H9 (cell line): Measurements from ENCODE around the gene TMED8. TPM values are rescaled to one million over a fixed set of nuclear protein-coding genes. Genes with fewer than 3 reads are reported as not detected.
A peak's percentile ranks its signal among the peaks of the same experiment; 100 is the strongest.

ENCODE experiments used
- DNase-seq: peaks from one replicate; pipeline ENCODE4 v3.0.0-alpha.2; 2017
- H2AFZ ChIP-seq: one replicate; pipeline ENCODE4 v1.6.1; 2013; ENCODE audit warnings: mild to moderate bottlenecking, low read length, control low read depth, moderate library complexity
- H2AK5ac ChIP-seq: 2 replicates; pipeline ENCODE4 v1.6.1; 2013; ENCODE audit warnings: low read length, control low read depth, mixed read lengths; ENCODE audit not compliant: insufficient read length
- H2BK120ac ChIP-seq: one replicate; pipeline ENCODE4 v1.6.1; 2013; ENCODE audit warnings: low read depth, mild to moderate bottlenecking, low read length, control low read depth, inconsistent platforms; ENCODE audit not compliant: poor library complexity, severe bottlenecking
- H2BK12ac ChIP-seq: 2 replicates; pipeline ENCODE4 v1.6.1; 2013; ENCODE audit warnings: low read length, control low read depth, mixed read lengths, low read depth; ENCODE audit not compliant: insufficient read length
- H2BK15ac ChIP-seq: 2 replicates; pipeline ENCODE4 v1.6.1; 2013; ENCODE audit warnings: low read depth, low read length, control low read depth
- H2BK20ac ChIP-seq: one replicate; pipeline ENCODE4 v1.6.1; 2013; ENCODE audit warnings: low read depth, mild to moderate bottlenecking, low read length, control low read depth, inconsistent platforms; ENCODE audit not compliant: poor library complexity, severe bottlenecking
- H2BK5ac ChIP-seq: 2 replicates; pipeline ENCODE4 v1.6.1; 2013; ENCODE audit warnings: low read length, control low read depth, mixed read lengths; ENCODE audit not compliant: insufficient read length
- H3K14ac ChIP-seq: 2 replicates; pipeline ENCODE4 v1.6.1; 2013; ENCODE audit warnings: low read length, control low read depth; ENCODE audit not compliant: insufficient read depth
- H3K18ac ChIP-seq: 2 replicates; pipeline ENCODE4 v1.6.1; 2013; ENCODE audit warnings: low read depth, mild to moderate bottlenecking, mixed read lengths, low read length, control low read depth; ENCODE audit not compliant: insufficient read length
- H3K23ac ChIP-seq: 2 replicates; pipeline ENCODE4 v1.6.1; 2013; ENCODE audit warnings: low read length, control low read depth, mixed read lengths, low read depth; ENCODE audit not compliant: insufficient read length
- H3K23me2 ChIP-seq: 2 replicates; pipeline ENCODE4 v1.6.1; 2013; ENCODE audit warnings: low read depth, mild to moderate bottlenecking, mixed read lengths, low read length, control low read depth; ENCODE audit not compliant: insufficient read length, poor library complexity, severe bottlenecking
- H3K27ac ChIP-seq: 2 replicates; pipeline ENCODE4 v1.5.1; 2013; ENCODE audit warnings: low read length, control low read depth, mixed read lengths, low read depth; ENCODE audit not compliant: insufficient read length
- H3K27me3 ChIP-seq: 2 replicates; pipeline ENCODE4 v1.6.1; 2013; ENCODE audit warnings: low read length, control low read depth, inconsistent platforms; ENCODE audit not compliant: insufficient read depth
- H3K4ac ChIP-seq: 2 replicates; pipeline ENCODE4 v1.6.1; 2013; ENCODE audit warnings: low read depth, mild to moderate bottlenecking, control low read depth, inconsistent platforms, low read length, moderate library complexity
- H3K4me1 ChIP-seq: 2 replicates; pipeline ENCODE4 v1.6.1; 2013; ENCODE audit warnings: low read length, control low read depth, inconsistent platforms; ENCODE audit not compliant: insufficient read depth
- H3K4me2 ChIP-seq: 2 replicates; pipeline ENCODE4 v1.6.1; 2013; ENCODE audit warnings: low read length, control low read depth, mixed read lengths; ENCODE audit not compliant: insufficient read length, insufficient read depth
- H3K56ac ChIP-seq: 2 replicates; pipeline ENCODE4 v1.6.1; 2013; ENCODE audit warnings: low read depth, mild to moderate bottlenecking, mixed read lengths, low read length, control low read depth; ENCODE audit not compliant: insufficient read length
- H3K79me1 ChIP-seq: 2 replicates; pipeline ENCODE4 v1.6.1; 2013; ENCODE audit warnings: low read depth, mild to moderate bottlenecking, moderate library complexity, low read length, control low read depth, inconsistent platforms; ENCODE audit not compliant: insufficient read depth, poor library complexity, severe bottlenecking
- H3K79me2 ChIP-seq: 2 replicates; pipeline ENCODE4 v1.6.1; 2013; ENCODE audit warnings: low read length, control low read depth, inconsistent platforms; ENCODE audit not compliant: insufficient read depth
- H3K9ac ChIP-seq: 2 replicates; pipeline ENCODE4 v1.6.1; 2013; ENCODE audit warnings: low read length, control low read depth, mixed read lengths; ENCODE audit not compliant: insufficient read length; ENCODE audit errors: extremely low read depth
- H3K9me3 ChIP-seq: one replicate; pipeline ENCODE4 v1.6.1; 2013; ENCODE audit warnings: low read depth, low read length, inconsistent platforms; ENCODE audit not compliant: control insufficient read depth
- H3T11ph ChIP-seq: one replicate; pipeline ENCODE4 v1.6.1; 2013; ENCODE audit warnings: mild to moderate bottlenecking, low read length, control low read depth, inconsistent platforms
- H4K20me1 ChIP-seq: one replicate; pipeline ENCODE4 v1.6.1; 2013; ENCODE audit not compliant: control insufficient read depth, insufficient read length, insufficient read depth
- H4K5ac ChIP-seq: 2 replicates; pipeline ENCODE4 v1.6.1; 2013; ENCODE audit warnings: low read depth, mild to moderate bottlenecking, mixed read lengths, low read length, control low read depth; ENCODE audit not compliant: insufficient read length
- H4K8ac ChIP-seq: replicated peaks from 2 replicates; pipeline ENCODE4 v1.6.1; 2013; ENCODE audit warnings: low read length, control low read depth, mixed read lengths, low read depth; ENCODE audit not compliant: insufficient read length
- H4K91ac ChIP-seq: 2 replicates; pipeline ENCODE4 v1.6.1; 2013; ENCODE audit warnings: low read depth, mild to moderate bottlenecking, moderate library complexity, mixed read lengths, low read length, control low read depth; ENCODE audit not compliant: insufficient read length
- H3K27ac Mint-ChIP-seq, 3 experiments: 2 replicates in 2 of 3; 3 replicates in 1 of 3; pipeline ENCODE4 v1.8.0; 2020 to 2021; ENCODE audit warnings: mixed read lengths in 3 of 3, mild to moderate bottlenecking in 1 of 3, moderate library complexity in 1 of 3
- H3K27me3 Mint-ChIP-seq: 2 replicates; pipeline ENCODE4 v1.8.0; 2021; ENCODE audit warnings: low read depth, mild to moderate bottlenecking, moderate library complexity, mixed read lengths
- H3K36me3 Mint-ChIP-seq, 3 experiments: 2 replicates in 2 of 3; 3 replicates in 1 of 3; pipeline ENCODE4 v1.8.0; 2020 to 2021; ENCODE audit warnings: low read depth in 3 of 3, mixed read lengths in 3 of 3; ENCODE audit not compliant: insufficient read depth in 1 of 3
- H3K4me1 Mint-ChIP-seq, 2 experiments: 2 replicates each; pipeline ENCODE4 v1.8.0; 2020; ENCODE audit warnings: mixed read lengths in 2 of 2
- H3K4me3 Mint-ChIP-seq, 2 experiments: 2 replicates in 1 of 2; 3 replicates in 1 of 2; pipeline ENCODE4 v1.8.0; 2020 to 2021; ENCODE audit warnings: mild to moderate bottlenecking in 2 of 2, mixed read lengths in 2 of 2, moderate library complexity in 1 of 2
- H3K9me3 Mint-ChIP-seq, 2 experiments: 2 replicates in 1 of 2; 3 replicates in 1 of 2; pipeline ENCODE4 v1.8.0; 2020; ENCODE audit warnings: mild to moderate bottlenecking in 2 of 2, mixed read lengths in 2 of 2, moderate library complexity in 1 of 2
- CTCF ChIP-seq: fragments of 200-600 bp; sonication (generic); conservative IDR thresholded peaks from 3 replicates; pipeline ENCODE4 v1.8.0; 2021; ENCODE audit warnings: antibody characterized with exemption, mild to moderate bottlenecking
- WGBS: extraction: QIAGEN DNeasy Blood & Tissue Kit; methylation state at CpG from one replicate; pipeline ENCODE4 v1.1.7; 2013; ENCODE audit warnings: missing lambda C conversion rate, low lambda C conversion rate, mixed read lengths; ENCODE audit not compliant: insufficient read length; ENCODE audit errors: extremely low coverage; 5-methylcytosine and 5-hydroxymethylcytosine counted together
- total RNA-seq: library from RNA; stranded (reverse); gene quantifications from 2 replicates; pipeline ENCODE4 v1.2.1, GENCODE V29; 2021

The TMED8 gene
- total RNA-seq, 1 experiment from 2014 or later = 9.5 TPM

GRCh38 chr14:77314043-77314442 lies 62.9 kb downstream of the TMED8 start:
- no peaks in the 10 kb centered on the region for H3K27me3 ChIP-seq
- H3K4me1 Mint-ChIP-seq = peaks cover 39 to 45% of the 10 kb centered on the region in 2 experiments
- no peaks in the 10 kb centered on the region for H3K23me2 ChIP-seq
- no peak overlapping the region for H2BK5ac ChIP-seq
- no peaks in the 10 kb centered on the region for H3K9me3 Mint-ChIP-seq
- no peak overlapping the region for H4K5ac ChIP-seq
- H3K79me2 ChIP-seq = peaks cover 3% of the 10 kb centered on the region; the same call in 1 of the 2 replicates
- H3K79me1 ChIP-seq = no peaks in the 10 kb centered on the region
- peak overlapping the region; percentile 0 for H2AK5ac ChIP-seq
- H3K27me3 Mint-ChIP-seq = no peaks in the 10 kb centered on the region
- no peak overlapping the region for H2BK15ac ChIP-seq
- no peak overlapping the region for H2BK120ac ChIP-seq
- H3K36me3 Mint-ChIP-seq = peaks cover 0 to 8% (median 5%) of the 10 kb centered on the region in 3 experiments; a peak in 5 of 7 replicates
- no peak overlapping the region for H3K56ac ChIP-seq
- no peak overlapping the region for H3K23ac ChIP-seq
- H3K9me3 ChIP-seq = no peaks in the 10 kb centered on the region
- H3K18ac ChIP-seq = no peak overlapping the region
- peak overlapping the region; percentile 95 for H4K91ac ChIP-seq
- peak overlapping the region in 1 of 2 experiments; percentile 50; a peak in 1 of 5 replicates for H3K4me3 Mint-ChIP-seq
- peak overlapping the region; percentile 44 for H4K8ac ChIP-seq
- peaks cover 10% of the 10 kb centered on the region; the same call in 1 of the 2 replicates for H3K4me1 ChIP-seq
- no peak overlapping the region for H2BK20ac ChIP-seq
- H4K20me1 ChIP-seq = no peaks in the 10 kb centered on the region
- no peak overlapping the region for H3K9ac ChIP-seq
- H3K4me2 ChIP-seq = no peak overlapping the region
- peak overlapping the region; percentile 9 to 96 (median 87) for H3K27ac Mint-ChIP-seq
- no peak overlapping the region for H3T11ph ChIP-seq
- peak overlapping the region; percentile 98 for H2BK12ac ChIP-seq
- H3K27ac ChIP-seq = peak overlapping the region; percentile 2
- DNase-seq = peak; percentile 49
- WGBS = no CpG with 5 or more reads among the region's 2 CpGs
- H2AFZ ChIP-seq = no peak overlapping the region
- no peak for TF ChIP-seq CTCF
- H3K4ac ChIP-seq = no peak overlapping the region; the same call in 1 of the 2 replicates
- H3K14ac ChIP-seq = no peak overlapping the region
